Muscle of leg (tissue), 11 donors: ENCODE results near the gene PBX1. TPM values are rescaled to one million over a fixed set of nuclear protein-coding genes. Genes with fewer than 3 reads are reported as not detected.
"Not testable (repeated sequence)": the region's sequence is repeated elsewhere in the genome, so short reads cannot be mapped to it uniquely, and the experiment has no call there.

Source experiments
- DNase-seq: peaks from one replicate; pipeline ENCODE4 v3.0.0; 2013
- H3K27ac ChIP-seq: one replicate; pipeline ENCODE4 v1.5.1; 2013; ENCODE audit warnings: mild to moderate bottlenecking, low read length, control low read depth
- H3K27me3 ChIP-seq: one replicate; pipeline ENCODE4 v1.6.1; 2013; ENCODE audit warnings: low read length; ENCODE audit not compliant: control insufficient read depth, insufficient read depth
- H3K36me3 ChIP-seq: one replicate; pipeline ENCODE4 v1.6.1; 2013; ENCODE audit warnings: low read length; ENCODE audit not compliant: control insufficient read depth, insufficient read depth
- H3K4me1 ChIP-seq: one replicate; pipeline ENCODE4 v1.6.1; 2013; ENCODE audit warnings: low read length; ENCODE audit not compliant: control insufficient read depth, insufficient read depth
- H3K4me3 ChIP-seq: one replicate; pipeline ENCODE4 v1.5.1; 2013; ENCODE audit warnings: low read length, control low read depth
- H3K9me3 ChIP-seq: replicated peaks from 2 replicates; pipeline ENCODE4 v1.6.1; 2013; ENCODE audit warnings: low read depth, low read length; ENCODE audit not compliant: control insufficient read depth
- WGBS: methylation state at CpG from one replicate; pipeline ENCODE4 v1.1.5; 2013; ENCODE audit warnings: missing lambda C conversion rate; ENCODE audit not compliant: insufficient coverage; 5-methylcytosine and 5-hydroxymethylcytosine counted together
- polyA plus RNA-seq, 8 donors: library from polyadenylated mRNA; unstranded; fragments of 120-200 nt; gene quantifications; one replicate each; pipeline versions ENCODE4 v1.2.1 to v1.2.3, GENCODE V29; 2013; ENCODE audit warnings: inconsistent platforms in 1 of 8, low replicate concordance in 1 of 8; ENCODE audit not compliant: insufficient read length in 8 of 8, insufficient read depth in 1 of 8
- total RNA-seq: library from RNA; stranded (reverse); fragments of 120-200 nt; gene quantifications from one replicate; pipeline ENCODE4 v1.2.4, GENCODE V29; 2013

The PBX1 gene
- total and polyA plus RNA-seq, 9 donors, result 42.6 to 66.9 (median 53.2) TPM

GRCh38 chr1:164524810-164525209 lies 34.2 kb upstream of the PBX1 start:
- no peaks in the 10 kb centered on the region for H3K27me3 ChIP-seq
- no peaks in the 10 kb centered on the region for H3K4me1 ChIP-seq
- no CpG with 5 or more reads among the region's 2 CpGs for WGBS
- H3K27ac ChIP-seq, result no peak overlapping the region
- peaks cover 2% of the 10 kb centered on the region for H3K9me3 ChIP-seq
- no peak for DNase-seq
- no peaks in the 10 kb centered on the region for H3K36me3 ChIP-seq
- no peak overlapping the region for H3K4me3 ChIP-seq

DNA sequence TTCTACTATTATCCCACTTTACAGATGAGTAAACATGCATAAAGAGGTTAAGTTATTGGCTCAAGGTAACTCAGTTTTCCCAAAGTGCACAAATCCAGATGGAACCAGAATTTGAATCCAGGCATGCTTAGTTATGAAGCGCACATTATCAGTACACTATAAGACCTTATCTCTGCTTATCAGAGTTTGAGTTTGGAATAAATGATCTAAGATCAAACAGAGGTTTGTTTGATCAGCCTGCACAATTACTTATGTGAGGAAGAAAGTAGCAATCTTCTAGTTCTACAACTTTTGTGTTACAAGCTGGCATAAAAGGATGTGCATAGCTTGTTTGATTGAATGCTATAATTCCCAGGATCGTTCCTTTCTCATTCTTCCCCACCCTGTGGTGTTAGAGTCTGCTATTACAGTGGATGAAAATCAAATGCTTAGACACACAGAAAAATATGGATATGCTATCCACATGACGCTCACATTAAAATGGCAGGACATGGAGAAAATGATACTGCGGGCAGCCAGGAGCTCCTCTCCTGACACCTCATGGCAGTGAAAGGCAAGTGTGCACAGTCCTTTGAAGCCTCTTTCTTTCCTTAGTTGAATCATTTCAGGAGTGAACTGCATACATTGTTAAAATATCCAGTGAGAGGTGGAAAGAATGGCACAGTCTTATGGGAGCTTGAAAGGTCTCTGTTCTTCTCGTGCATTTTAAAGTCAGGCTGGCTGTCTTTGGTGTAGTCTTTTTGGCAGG lies 23.9 kb upstream of the PBX1 start:
- 45% methylated on average over 1 of the region's 5 CpGs for WGBS
- Histone ChIP-seq H3K27ac (no peak overlapping the region), H3K4me3 (no peak overlapping the region), H3K36me3 (no peaks in the 10 kb centered on the region), H3K27me3 (no peaks in the 10 kb centered on the region), H3K9me3 (no peaks in the 10 kb centered on the region), H3K4me1 (no peaks in the 10 kb centered on the region)
- no peak for DNase-seq

GRCh38 chr1:164552463-164552988 lies 6.5 kb upstream of the PBX1 start:
- not testable (repeated sequence) for H3K4me1 ChIP-seq, H3K27me3 ChIP-seq, H3K27ac ChIP-seq, H3K9me3 ChIP-seq, H3K4me3 ChIP-seq, H3K36me3 ChIP-seq, DNase-seq
- WGBS, result 95% methylated on average over 5 of the region's 8 CpGs

- H3K27ac ChIP-seq, result no peak overlapping the region
Observed at GRCh38 chr1:164557270-164557669, 1.7 kb upstream of the PBX1 start.

GRCh38 chr1:164559342-164560051 lies 513 bp downstream of the PBX1 start:
- Histone ChIP-seq H3K4me3 (peak overlapping the region; percentile 57), H3K27ac (peak overlapping the region; percentile 89), H3K4me1 (peaks cover 2% of the 10 kb centered on the region), H3K9me3 (no peaks in the 10 kb centered on the region), H3K36me3 (no peaks in the 10 kb centered on the region), H3K27me3 (no peaks in the 10 kb centered on the region)
- DNase-seq, result peak; percentile 72
- WGBS, result 0% methylated on average over 8 of the region's 20 CpGs

More at GRCh38 chr1:164557270-164557669, 1.7 kb upstream of the PBX1 start:
- no peaks in the 10 kb centered on the region for H3K4me1 ChIP-seq
- H3K4me3 ChIP-seq, result no peak overlapping the region
- DNase-seq, result no peak
- H3K27me3 ChIP-seq, result no peaks in the 10 kb centered on the region
- 71% methylated on average over 2 of the region's 4 CpGs for WGBS
- H3K36me3 ChIP-seq, result no peaks in the 10 kb centered on the region
- peaks cover 3% of the 10 kb centered on the region for H3K9me3 ChIP-seq

- peaks cover 2% of the 10 kb centered on the region for H3K4me1 ChIP-seq
- H3K4me3 ChIP-seq, result peak overlapping the region; percentile 57
- WGBS, result 0% methylated on average over 3 of the region's 11 CpGs
- no peaks in the 10 kb centered on the region for H3K9me3 ChIP-seq
- peak overlapping the region; percentile 89 for H3K27ac ChIP-seq
- no peaks in the 10 kb centered on the region for H3K27me3 ChIP-seq
- DNase-seq, result no peak
- H3K36me3 ChIP-seq, result no peaks in the 10 kb centered on the region
Observed at GRCh38 chr1:164560121-164560541, 1.1 kb downstream of the PBX1 start.

DNA sequence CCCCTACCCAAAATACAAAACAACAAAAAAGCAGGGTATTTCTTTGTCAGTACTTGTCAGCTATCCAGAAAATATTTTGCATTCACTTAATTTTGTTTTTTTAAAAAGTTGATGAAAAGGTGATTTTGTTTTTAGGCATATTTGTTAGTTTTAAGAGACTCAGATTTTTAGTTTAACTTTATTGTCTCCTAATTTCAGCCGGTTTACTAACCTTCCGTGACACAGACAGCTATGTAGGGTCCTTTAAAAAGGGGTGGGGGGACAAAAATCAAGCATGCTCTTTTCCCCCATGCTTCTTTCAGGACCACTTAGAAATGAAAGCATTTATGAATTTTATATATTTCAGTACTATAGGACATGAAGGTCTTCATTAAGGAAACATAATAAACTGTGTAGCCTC lies 1.6 kb downstream of the PBX1 start:
- peaks cover 2% of the 10 kb centered on the region for H3K4me1 ChIP-seq
- WGBS, result no CpG with 5 or more reads among the region's 2 CpGs
- peak overlapping the region; percentile 57 for H3K4me3 ChIP-seq
- H3K9me3 ChIP-seq, result no peaks in the 10 kb centered on the region
- peak; percentile 23 for DNase-seq
- H3K36me3 ChIP-seq, result peaks cover 2% of the 10 kb centered on the region
- H3K27me3 ChIP-seq, result no peaks in the 10 kb centered on the region
- H3K27ac ChIP-seq, result peak overlapping the region; percentile 89

GRCh38 chr1:164561007-164561406 lies 2.0 kb downstream of the PBX1 start:
- H3K4me1 ChIP-seq, result peaks cover 2% of the 10 kb centered on the region
- H3K27me3 ChIP-seq, result no peaks in the 10 kb centered on the region
- DNase-seq, result peak; percentile 20
- peak overlapping the region; percentile 57 for H3K4me3 ChIP-seq
- H3K9me3 ChIP-seq, result no peaks in the 10 kb centered on the region
- no CpG with 5 or more reads among the region's 7 CpGs for WGBS
- peak overlapping the region; percentile 89 for H3K27ac ChIP-seq
- peaks cover 2% of the 10 kb centered on the region for H3K36me3 ChIP-seq

DNA sequence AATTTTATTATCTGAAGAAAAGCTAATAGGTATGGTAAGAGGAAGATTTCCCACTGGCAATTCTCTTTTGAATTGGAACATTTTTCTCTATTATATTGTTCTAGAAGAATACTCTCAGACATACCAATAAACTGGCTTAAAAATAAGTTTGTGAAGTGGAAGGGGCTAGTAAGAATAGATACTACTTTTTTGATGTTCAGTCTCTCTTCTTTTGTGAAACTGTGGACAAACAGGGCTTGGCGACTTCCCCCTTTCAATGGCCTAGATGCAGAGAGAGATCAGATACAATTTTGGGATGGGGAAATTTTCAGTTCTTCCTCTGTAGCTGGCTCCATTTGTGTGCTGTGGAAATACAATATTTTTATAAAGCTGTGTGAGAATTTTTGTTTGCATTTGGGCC lies 2.5 kb downstream of the PBX1 start:
- no CpG with 5 or more reads among the region's 1 CpG for WGBS
- no peaks in the 10 kb centered on the region for H3K27me3 ChIP-seq

GRCh38 chr1:164562061-164562460 lies 3.1 kb downstream of the PBX1 start:
- Histone ChIP-seq H3K4me3 (peak overlapping the region; percentile 57), H3K27ac (no peak overlapping the region), H3K9me3 (no peaks in the 10 kb centered on the region), H3K4me1 (peaks cover 2% of the 10 kb centered on the region), H3K27me3 (no peaks in the 10 kb centered on the region), H3K36me3 (peaks cover 2% of the 10 kb centered on the region)
- DNase-seq, result no peak

More for the DNA sequence above, 2.5 kb downstream of the PBX1 start:
- Histone ChIP-seq H3K27ac (peak overlapping the region; percentile 89), H3K4me3 (peak overlapping the region; percentile 57), H3K36me3 (peaks cover 2% of the 10 kb centered on the region), H3K4me1 (peaks cover 2% of the 10 kb centered on the region), H3K9me3 (no peaks in the 10 kb centered on the region)
- DNase-seq, result peak; percentile 61
